Naive B cell (primary cell): ENCODE data around the gene LTBP2. TPM values are rescaled to one million over a fixed set of nuclear protein-coding genes. Genes with fewer than 3 reads are reported as not detected.
A peak's percentile ranks its signal among the peaks of the same experiment; 100 is the strongest.

ENCODE experiments used
- ATAC-seq, 2 donors: fragments of 150-1000 bp; cut with Tn5 transposase; 2 replicates each; pipeline ENCODE4 v1.10.0; 2021; ENCODE audit warnings: low read depth in 2 of 2, mild to moderate bottlenecking in 2 of 2, moderate library complexity in 2 of 2
- DNase-seq: peaks from one replicate; pipeline ENCODE4 v3.0.0; 2022
- H3K27ac Mint-ChIP-seq, 6 donors: one replicate each; pipeline ENCODE4 v1.8.0; 2020 to 2022; ENCODE audit warnings: mild to moderate bottlenecking in 6 of 6, mixed read lengths in 6 of 6, moderate library complexity in 5 of 6, inconsistent platforms in 2 of 6
- H3K27me3 Mint-ChIP-seq, 3 donors: one replicate each; pipeline ENCODE4 v1.8.0; 2021 to 2022; ENCODE audit warnings: mixed read lengths in 3 of 3, mild to moderate bottlenecking in 1 of 3
- H3K36me3 Mint-ChIP-seq, 2 donors: one replicate each; pipeline ENCODE4 v1.8.0; 2020 to 2022; ENCODE audit warnings: mixed read lengths in 2 of 2, inconsistent platforms in 1 of 2, mild to moderate bottlenecking in 1 of 2
- H3K4me1 Mint-ChIP-seq, 3 donors: one replicate each; pipeline ENCODE4 v1.8.0; 2020 to 2022; ENCODE audit warnings: mixed read lengths in 3 of 3, inconsistent platforms in 1 of 3, mild to moderate bottlenecking in 1 of 3, moderate library complexity in 1 of 3
- H3K4me3 Mint-ChIP-seq, 8 donors: one replicate each; pipeline ENCODE4 v1.8.0; 2020 to 2022; ENCODE audit warnings: mild to moderate bottlenecking in 8 of 8, mixed read lengths in 8 of 8, moderate library complexity in 8 of 8, inconsistent platforms in 2 of 8
- H3K9me3 Mint-ChIP-seq, 7 donors: one replicate each; pipeline ENCODE4 v1.8.0; 2020 to 2022; ENCODE audit warnings: mixed read lengths in 7 of 7, mild to moderate bottlenecking in 5 of 7, inconsistent platforms in 2 of 7, moderate library complexity in 1 of 7
- polyA plus RNA-seq, 6 donors: library from polyadenylated mRNA; unstranded; fragments of 300-500 nt; fragmentation: Illumina TruSeq; gene quantifications; one replicate each; pipeline ENCODE4 v1.2.3, GENCODE V29; 2021; ENCODE audit warnings: low read depth in 6 of 6

LTBP2 gene
- polyA plus RNA-seq: under 1 TPM; 0.09 to 0.86 (median 0.17) TPM

DNA sequence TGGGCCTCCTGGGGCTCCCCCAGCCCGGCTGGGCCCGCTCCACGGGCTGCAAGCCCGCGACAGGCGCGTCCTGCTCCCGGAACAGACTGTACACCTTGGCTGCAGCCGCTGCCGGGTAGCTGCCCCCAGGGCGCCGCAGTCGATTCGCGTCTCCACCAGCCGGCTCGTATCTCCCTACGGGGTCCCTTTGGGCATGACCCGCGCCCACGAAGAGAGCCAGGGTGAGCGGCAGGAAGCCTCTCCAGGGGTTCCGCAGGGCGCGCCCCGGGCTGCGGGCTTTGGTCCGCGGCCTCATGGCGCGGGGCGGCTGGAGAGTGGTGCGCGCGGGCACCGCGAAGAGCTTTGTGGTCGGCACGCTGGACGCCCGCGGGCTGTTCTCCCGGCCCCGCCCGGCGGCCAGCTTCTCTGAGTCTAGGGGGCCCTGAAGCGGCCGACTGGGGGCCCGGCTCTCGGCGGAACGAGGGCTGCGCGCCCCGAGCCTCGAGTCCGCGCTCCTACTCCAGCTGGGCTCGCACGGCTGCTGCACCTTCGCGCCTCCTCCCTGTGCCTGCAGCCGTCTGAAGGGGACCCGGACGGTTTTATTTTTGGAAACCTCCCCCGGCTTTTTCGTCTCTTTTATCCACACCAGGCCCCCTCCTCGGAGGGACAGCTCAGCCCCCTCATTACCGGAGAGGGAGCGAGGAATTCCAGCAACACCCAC lies at the start of gene LTBP2:
Gene LTBP2, minus strand, starts transcription at position 588 of the 700 bp plus-strand sequence. Its CDS starts 293 bp downstream, at position 295.
- H3K4me1 Mint-ChIP-seq: peaks cover 40 to 45% (median 44%) of the 10 kb centered on the region in 3 donors
- ATAC-seq (no peak), DNase-seq (no peak)
- no peaks in the 10 kb centered on the region for H3K36me3 Mint-ChIP-seq
- peaks cover 0 to 2% (median 0%) of the 10 kb centered on the region in 7 donors for H3K9me3 Mint-ChIP-seq
- H3K4me3 Mint-ChIP-seq: peak within 1 kb of the TSS; percentile 60 to 89 (median 81)
- peak within 1 kb of the TSS in 1 of 6 donors; percentile 44 for H3K27ac Mint-ChIP-seq
- peaks cover 17 to 28% (median 25%) of the 10 kb centered on the region in 3 donors for H3K27me3 Mint-ChIP-seq

DNA sequence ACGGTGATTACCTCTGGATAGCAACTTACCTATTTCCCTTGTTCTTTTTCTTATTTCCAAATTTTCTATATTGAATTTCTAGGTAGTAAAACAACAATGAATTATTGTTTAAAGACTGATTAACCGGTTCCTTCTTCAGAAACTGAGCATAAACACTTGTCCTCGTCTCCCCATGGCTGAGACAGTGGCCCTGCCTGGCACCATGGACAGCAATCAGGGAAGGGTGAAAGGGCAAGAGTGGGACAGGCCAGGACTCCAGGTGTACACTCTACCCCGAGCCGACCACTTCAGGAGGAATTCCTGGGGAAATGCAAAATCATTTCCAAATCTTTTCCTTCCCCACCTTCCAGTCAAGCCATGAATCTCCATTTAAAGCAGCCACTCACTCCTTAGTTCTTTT lies 48.8 kb upstream of the LTBP2 start:
- H3K4me3 Mint-ChIP-seq: no peak overlapping the region
- no peaks in the 10 kb centered on the region for H3K9me3 Mint-ChIP-seq
- peaks cover 15 to 20% of the 10 kb centered on the region in 2 donors for H3K36me3 Mint-ChIP-seq
- peak overlapping the region in 2 of 6 donors; percentile 32 to 36 for H3K27ac Mint-ChIP-seq
- ATAC-seq (no peak), DNase-seq (no peak)
- peaks cover 0 to 3% (median 0%) of the 10 kb centered on the region in 3 donors for H3K4me1 Mint-ChIP-seq
- no peaks in the 10 kb centered on the region for H3K27me3 Mint-ChIP-seq

DNA sequence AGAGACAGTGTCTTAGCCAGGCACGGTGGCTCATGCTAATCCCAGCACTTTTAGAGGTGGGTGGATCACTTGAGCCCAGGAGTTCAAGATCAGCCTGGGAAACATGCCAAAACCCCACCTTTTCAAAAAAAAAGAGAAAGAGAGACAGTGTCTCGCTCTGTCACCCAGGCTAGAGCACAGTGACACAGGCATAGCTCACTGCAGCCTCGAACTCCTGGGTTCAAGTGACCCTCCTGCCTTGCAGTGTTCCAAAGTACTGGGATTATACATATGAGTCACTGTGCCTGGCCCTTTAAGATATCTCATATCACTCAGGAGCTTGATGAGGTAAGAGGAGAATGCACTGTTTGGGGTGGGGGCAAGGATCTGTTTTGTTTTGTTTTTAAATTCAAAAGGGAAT lies 48.1 kb upstream of the LTBP2 start:
- H3K4me1 Mint-ChIP-seq: peaks cover 0 to 3% (median 0%) of the 10 kb centered on the region in 3 donors
- no peak for DNase-seq
- H3K9me3 Mint-ChIP-seq: no peaks in the 10 kb centered on the region
- H3K27ac Mint-ChIP-seq: no peak overlapping the region
- H3K27me3 Mint-ChIP-seq: no peaks in the 10 kb centered on the region
- peaks cover 15 to 20% of the 10 kb centered on the region in 2 donors for H3K36me3 Mint-ChIP-seq
- no peak overlapping the region for H3K4me3 Mint-ChIP-seq
- no peak for ATAC-seq

GRCh38 chr14:74658535-74659131 lies 46.6 kb upstream of the LTBP2 start:
- peaks cover 13 to 15% of the 10 kb centered on the region in 2 donors for H3K36me3 Mint-ChIP-seq
- no peaks in the 10 kb centered on the region for H3K9me3 Mint-ChIP-seq

DNA sequence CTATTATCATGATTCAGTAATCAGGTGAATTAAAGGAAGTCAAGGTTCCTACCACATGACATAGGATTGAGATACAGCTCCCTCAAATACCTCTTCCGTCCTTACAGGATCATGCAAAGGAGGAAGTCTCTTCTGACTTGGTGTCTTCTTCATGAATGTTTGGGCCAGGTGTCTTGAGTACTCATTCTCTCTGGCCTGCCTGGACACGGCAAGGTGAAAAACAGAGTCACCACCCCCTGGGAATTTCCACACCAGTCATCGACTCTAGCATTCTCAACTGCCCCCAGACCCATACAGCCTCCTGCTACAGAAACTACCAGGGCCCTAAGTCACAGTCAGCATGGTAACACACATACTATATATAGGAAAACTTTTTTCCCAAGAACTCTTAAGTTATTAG lies 44.9 kb upstream of the LTBP2 start:
- peak overlapping the region in 1 of 6 donors; percentile 77 for H3K27ac Mint-ChIP-seq
- H3K27me3 Mint-ChIP-seq: no peaks in the 10 kb centered on the region
- peaks cover 7 to 8% of the 10 kb centered on the region in 2 donors for H3K36me3 Mint-ChIP-seq
- no peaks in the 10 kb centered on the region for H3K9me3 Mint-ChIP-seq
- no peak for DNase-seq
- H3K4me1 Mint-ChIP-seq: no peaks in the 10 kb centered on the region
- ATAC-seq: no peak
- H3K4me3 Mint-ChIP-seq: no peak overlapping the region

More at GRCh38 chr14:74658535-74659131, 46.6 kb upstream of the LTBP2 start:
- ATAC-seq (no peak), DNase-seq (no peak)
- peak overlapping the region in 1 of 6 donors; percentile 33 for H3K27ac Mint-ChIP-seq
- no peak overlapping the region for H3K4me3 Mint-ChIP-seq
- peaks cover 0 to 2% (median 0%) of the 10 kb centered on the region in 3 donors for H3K4me1 Mint-ChIP-seq
- no peaks in the 10 kb centered on the region for H3K27me3 Mint-ChIP-seq

DNA sequence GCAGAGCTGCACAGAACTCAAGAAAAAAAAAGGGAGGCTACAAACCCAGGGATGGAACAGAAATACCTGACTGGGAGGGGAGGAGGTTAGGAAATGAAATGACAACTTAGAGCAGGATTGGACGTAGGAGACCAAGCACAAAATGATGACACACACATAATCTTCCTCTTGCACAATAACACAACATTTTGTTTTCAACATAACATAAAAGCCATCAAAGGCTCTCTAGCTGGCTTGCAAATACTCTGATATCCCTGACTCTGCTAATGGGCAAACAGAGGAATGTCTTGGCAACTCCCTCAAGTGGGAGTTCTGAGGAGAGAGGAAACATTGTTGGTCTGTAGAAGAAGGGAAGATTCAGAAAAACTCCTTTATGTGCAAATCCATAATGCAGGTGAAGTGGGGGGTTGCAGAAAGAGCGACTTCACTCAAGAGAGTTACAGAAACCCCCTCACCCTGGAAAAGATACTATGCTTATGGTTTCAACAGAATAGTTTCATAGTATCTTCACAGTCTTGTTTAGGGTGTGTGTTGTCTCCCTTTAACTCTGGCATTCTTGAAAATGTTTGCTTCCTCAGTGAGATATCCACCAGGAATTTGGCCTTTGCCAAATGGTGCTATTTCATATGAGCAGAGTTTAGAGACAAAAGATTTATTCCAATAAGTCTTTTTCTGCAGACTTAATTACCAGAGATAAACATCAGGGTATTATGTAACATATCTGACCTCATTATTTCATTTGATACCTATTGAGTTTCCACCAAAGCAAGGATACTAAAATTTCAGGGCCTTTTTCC lies 43.8 kb upstream of the LTBP2 start:
- ATAC-seq: no peak
- H3K36me3 Mint-ChIP-seq: no peaks in the 10 kb centered on the region
- DNase-seq: no peak
- H3K9me3 Mint-ChIP-seq: no peaks in the 10 kb centered on the region
- H3K27me3 Mint-ChIP-seq: no peaks in the 10 kb centered on the region
- H3K27ac Mint-ChIP-seq: peak overlapping the region in 3 of 6 donors; percentile 21 to 74 (median 24)
- H3K4me1 Mint-ChIP-seq: no peaks in the 10 kb centered on the region
- H3K4me3 Mint-ChIP-seq: no peak overlapping the region

DNA sequence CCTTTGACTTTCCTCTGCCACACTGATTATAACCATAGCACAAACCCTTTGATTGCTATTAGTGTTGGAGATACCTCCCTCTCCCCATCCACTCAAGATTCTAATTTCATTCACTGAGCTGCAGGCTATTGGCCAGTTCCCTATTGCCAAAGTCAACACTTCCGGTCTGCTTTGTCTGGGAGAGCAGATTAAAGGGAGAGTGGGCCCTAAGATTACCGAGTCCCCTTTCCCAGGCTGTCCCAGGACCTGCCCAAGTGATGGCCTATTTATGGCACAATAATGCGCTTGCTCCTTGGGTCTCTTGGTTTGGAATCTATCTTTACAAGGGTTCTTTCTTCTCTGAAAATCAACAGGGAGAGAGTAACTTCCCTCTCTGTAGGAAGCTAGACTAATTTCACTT lies 42.9 kb upstream of the LTBP2 start:
- Mint-ChIP-seq H3K9me3 (no peaks in the 10 kb centered on the region), H3K4me3 (no peak overlapping the region), H3K27ac (peak overlapping the region in 1 of 6 donors; percentile 65), H3K36me3 (no peaks in the 10 kb centered on the region), H3K27me3 (no peaks in the 10 kb centered on the region), H3K4me1 (no peaks in the 10 kb centered on the region)
- DNase-seq (no peak), ATAC-seq (no peak)

- Mint-ChIP-seq H3K4me3 (no peak overlapping the region), H3K36me3 (no peaks in the 10 kb centered on the region), H3K27ac (peak overlapping the region in 4 of 6 donors; percentile 47 to 61 (median 49)), H3K9me3 (no peaks in the 10 kb centered on the region), H3K27me3 (no peaks in the 10 kb centered on the region), H3K4me1 (no peaks in the 10 kb centered on the region)
- ATAC-seq: no peak
- DNase-seq: no peak
Observed at GRCh38 chr14:74653386-74654138, 41.5 kb upstream of the LTBP2 start.

DNA sequence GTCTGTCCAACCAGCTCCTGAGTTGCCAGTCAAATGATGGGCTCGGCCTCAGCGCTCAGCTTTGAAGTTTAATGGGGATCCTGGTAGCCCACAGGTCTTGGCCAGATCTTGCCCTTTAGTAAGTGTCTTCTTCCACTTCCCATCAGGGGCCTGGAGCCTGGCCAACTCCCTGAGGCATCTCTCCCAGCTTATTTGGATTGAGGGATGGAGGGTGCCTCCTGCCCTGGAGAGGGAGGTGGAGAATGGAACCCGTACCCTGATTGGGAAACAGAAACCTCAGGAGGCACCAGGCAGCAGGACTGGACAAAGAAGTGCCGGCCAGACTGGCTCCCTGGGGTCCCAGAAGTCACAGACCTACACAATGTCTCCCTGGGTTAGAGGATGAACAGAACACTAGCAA lies 40.5 kb upstream of the LTBP2 start:
- Mint-ChIP-seq H3K4me1 (peaks cover 0 to 4% (median 0%) of the 10 kb centered on the region in 3 donors), H3K27ac (peak overlapping the region in 1 of 6 donors; percentile 57), H3K9me3 (no peaks in the 10 kb centered on the region), H3K36me3 (no peaks in the 10 kb centered on the region), H3K27me3 (no peaks in the 10 kb centered on the region), H3K4me3 (no peak overlapping the region)
- DNase-seq: no peak
- ATAC-seq: no peak

DNA sequence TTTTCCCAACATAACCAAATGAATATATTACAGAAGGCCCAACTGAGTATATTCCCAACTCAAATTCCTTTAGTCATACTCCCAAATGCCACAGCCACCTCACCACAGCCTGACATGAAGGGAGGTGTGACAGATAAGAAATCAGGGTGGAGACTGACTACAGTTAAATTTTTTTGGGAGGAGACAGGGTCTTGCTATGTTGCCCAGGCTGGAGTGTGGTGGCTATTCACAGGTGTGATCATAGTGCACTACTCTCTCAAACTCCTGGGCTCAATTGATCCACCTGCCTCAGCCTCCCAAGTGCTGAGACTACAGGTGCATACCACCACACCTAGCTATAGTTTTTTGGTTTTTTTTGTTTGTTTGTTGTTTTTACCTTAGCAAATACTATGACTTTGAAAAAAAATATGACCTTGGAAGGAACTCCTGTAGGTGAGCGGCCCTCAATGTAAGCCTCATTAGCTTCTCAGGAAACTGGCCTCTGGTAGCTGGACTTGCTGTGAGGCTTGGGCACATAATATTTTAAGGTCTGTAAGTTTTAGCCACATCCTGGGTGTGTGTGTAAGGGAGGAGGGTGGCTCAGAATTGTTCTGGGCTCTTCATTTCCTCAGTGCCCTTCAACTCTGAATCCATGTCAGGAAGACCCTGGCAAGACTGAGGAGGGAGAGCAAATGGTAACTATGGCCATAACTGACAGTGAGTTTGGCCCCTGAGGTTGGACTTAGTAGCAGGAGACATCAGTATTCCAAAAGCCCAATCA lies 39.1 kb upstream of the LTBP2 start:
- ATAC-seq (no peak), DNase-seq (no peak)
- Mint-ChIP-seq H3K27ac (peak overlapping the region in 1 of 6 donors; percentile 18), H3K27me3 (peaks cover 0 to under 1% (median 0%) of the 10 kb centered on the region in 3 donors), H3K36me3 (no peaks in the 10 kb centered on the region), H3K4me1 (peaks cover 0 to 7% (median 0%) of the 10 kb centered on the region in 3 donors), H3K4me3 (no peak overlapping the region), H3K9me3 (no peaks in the 10 kb centered on the region)

DNA sequence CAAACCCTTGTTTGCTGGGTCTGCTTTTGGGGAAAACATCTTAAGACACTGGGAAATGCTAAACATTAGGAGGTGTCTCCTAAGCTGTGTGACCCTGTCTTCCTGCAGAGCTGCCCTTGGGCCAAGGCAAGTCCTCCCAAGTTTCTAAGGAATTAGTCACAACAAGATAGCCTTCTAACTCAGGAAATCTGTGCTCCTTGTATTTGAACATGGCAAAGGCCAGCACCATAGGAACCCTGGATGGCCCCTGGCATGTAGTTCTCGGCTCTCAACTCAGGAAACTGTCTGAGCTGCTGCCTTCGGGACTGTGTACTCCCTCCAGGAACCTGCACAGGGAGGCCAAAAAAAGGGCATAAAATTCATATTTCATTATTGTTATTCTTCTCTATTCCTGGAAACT lies 37.6 kb upstream of the LTBP2 start:
- Mint-ChIP-seq H3K9me3 (no peaks in the 10 kb centered on the region), H3K4me1 (peaks cover 0 to 7% (median 0%) of the 10 kb centered on the region in 3 donors), H3K36me3 (no peaks in the 10 kb centered on the region), H3K27ac (peak overlapping the region in 2 of 6 donors; percentile 20 to 44), H3K4me3 (peak overlapping the region in 1 of 8 donors; percentile 44), H3K27me3 (peaks cover 0 to 7% (median 0%) of the 10 kb centered on the region in 3 donors)
- no peak for DNase-seq
- ATAC-seq: no peak

DNA sequence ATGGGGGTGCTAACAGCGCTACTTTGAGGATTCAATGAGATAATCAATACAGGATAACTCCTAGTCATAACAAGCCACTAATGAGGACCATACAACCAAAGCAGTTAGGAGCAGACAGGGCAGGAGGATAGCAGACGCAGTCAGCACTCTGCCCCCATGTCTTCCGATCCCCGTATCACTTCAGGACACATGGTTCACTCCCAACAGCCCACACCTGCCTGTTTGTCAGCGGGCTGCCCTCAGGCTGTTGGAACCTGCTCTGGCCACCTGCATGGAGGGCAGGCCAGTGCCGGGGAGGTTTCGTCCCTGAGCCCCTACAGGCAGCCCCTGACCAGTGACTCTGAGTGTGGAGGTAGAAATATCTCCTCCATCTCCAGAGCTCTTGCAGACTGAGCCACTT lies 37.1 kb upstream of the LTBP2 start:
- ATAC-seq (no peak), DNase-seq (no peak)
- H3K27ac Mint-ChIP-seq: peak overlapping the region in 2 of 6 donors; percentile 32 to 59
- no peak overlapping the region for H3K4me3 Mint-ChIP-seq
- H3K36me3 Mint-ChIP-seq: no peaks in the 10 kb centered on the region
- no peaks in the 10 kb centered on the region for H3K9me3 Mint-ChIP-seq
- peaks cover 0 to 7% (median 0%) of the 10 kb centered on the region in 3 donors for H3K4me1 Mint-ChIP-seq
- peaks cover 0 to 7% (median 0%) of the 10 kb centered on the region in 3 donors for H3K27me3 Mint-ChIP-seq
